Chondrocyte (in vitro differentiated cells): ENCODE data around the gene RNF5. TPM values are rescaled to one million over a fixed set of nuclear protein-coding genes. Genes with fewer than 3 reads are reported as not detected.

Source experiments
- DNase-seq: peaks from one replicate; pipeline ENCODE4 v3.0.0; 2021; ENCODE audit warnings: mixed read lengths, low spot score
- H3K27ac Mint-ChIP-seq: one replicate; pipeline ENCODE4 v1.8.0; 2021; ENCODE audit warnings: mild to moderate bottlenecking, moderate library complexity, mixed read lengths; ENCODE audit not compliant: unreplicated experiment
- H3K27me3 Mint-ChIP-seq: 2 replicates; pipeline ENCODE4 v1.8.0; 2021; ENCODE audit warnings: low read depth, mixed read lengths
- H3K36me3 Mint-ChIP-seq: 2 replicates; pipeline ENCODE4 v1.8.0; 2021; ENCODE audit warnings: low read depth, mixed read lengths
- H3K4me1 Mint-ChIP-seq: 2 replicates; pipeline ENCODE4 v1.8.0; 2021; ENCODE audit warnings: low read depth, mild to moderate bottlenecking, mixed read lengths
- H3K4me3 Mint-ChIP-seq: one replicate; pipeline ENCODE4 v1.8.0; 2021; ENCODE audit warnings: mild to moderate bottlenecking, moderate library complexity, mixed read lengths; ENCODE audit not compliant: unreplicated experiment
- H3K9me3 Mint-ChIP-seq: 2 replicates; pipeline ENCODE4 v1.8.0; 2021; ENCODE audit warnings: low read depth, mixed read lengths
- CTCF ChIP-seq: fragments of 200-600 bp; sonication (generic); IDR thresholded peaks from 2 replicates; pipeline ENCODE4 v1.5.0; 2021; ENCODE audit warnings: antibody characterized with exemption, mild to moderate bottlenecking, moderate library complexity
- long read RNA-seq: library from polyadenylated mRNA; stranded (forward); transcript quantifications from one replicate; pipeline ENCODE4 v2.0.0, GENCODE V29; 2021
- total RNA-seq: library from RNA; stranded (reverse); gene quantifications from 3 replicates; pipeline ENCODE4 v1.2.1, GENCODE V29; 2021

RNF5 gene
- 45.2 to 48.0 TPM (median 45.2 TPM) in 3 replicates for total RNA-seq
- long read RNA-seq, partial matches to known transcripts: 1 of 1 reads
- long read RNA-seq, other reads (novel, unspliced or antisense): 0 of 1 reads

DNA sequence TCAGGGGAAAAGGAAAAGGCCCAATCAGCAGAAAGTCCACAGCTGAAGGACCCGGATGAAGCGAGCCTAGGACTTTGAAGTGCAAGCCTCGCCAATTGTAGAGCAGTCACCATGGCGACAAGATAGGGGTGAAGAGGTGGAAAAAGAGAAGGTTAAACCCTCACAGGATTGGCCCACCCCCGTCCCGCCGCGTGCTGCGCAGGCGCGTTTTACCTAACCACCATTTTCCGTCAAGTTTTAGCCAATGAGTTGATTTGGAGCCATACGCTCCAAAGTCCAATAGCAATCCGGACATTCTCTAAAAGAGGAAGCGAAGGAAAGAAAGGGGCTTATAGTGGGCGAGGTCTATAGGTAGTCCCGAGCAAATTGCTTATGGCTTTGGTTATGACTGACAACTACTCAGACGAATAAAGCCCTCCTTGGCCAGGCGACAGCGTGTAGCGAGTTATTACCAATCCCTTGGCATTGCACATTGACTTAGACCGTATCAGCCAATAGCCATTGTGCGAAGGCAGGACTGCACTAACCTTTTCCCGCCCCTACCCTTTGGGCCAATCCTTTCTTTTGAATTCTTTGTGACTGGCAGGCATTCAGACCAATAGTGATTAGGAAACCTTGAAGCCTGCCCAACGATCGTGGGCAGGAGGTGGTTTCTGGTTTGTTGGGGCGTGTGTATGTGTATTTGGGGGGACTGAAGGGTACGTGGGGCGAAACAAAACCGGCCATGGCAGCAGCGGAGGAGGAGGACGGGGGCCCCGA, at the start of gene RNF5:
Gene RNF5, plus strand, starts transcription at position 618 of the 759 bp plus-strand sequence. Its CDS starts 107 bp downstream, at position 725.
- Mint-ChIP-seq H3K36me3 (peaks cover 7% of the 10 kb centered on the region), H3K4me3 (peak within 1 kb of the TSS; percentile 81), H3K9me3 (no peaks in the 10 kb centered on the region), H3K4me1 (peaks cover 61% of the 10 kb centered on the region), H3K27me3 (no peaks in the 10 kb centered on the region), H3K27ac (peak within 1 kb of the TSS; percentile 94)
- TF ChIP-seq CTCF: no peak
- DNase-seq: peak; percentile 95

DNA sequence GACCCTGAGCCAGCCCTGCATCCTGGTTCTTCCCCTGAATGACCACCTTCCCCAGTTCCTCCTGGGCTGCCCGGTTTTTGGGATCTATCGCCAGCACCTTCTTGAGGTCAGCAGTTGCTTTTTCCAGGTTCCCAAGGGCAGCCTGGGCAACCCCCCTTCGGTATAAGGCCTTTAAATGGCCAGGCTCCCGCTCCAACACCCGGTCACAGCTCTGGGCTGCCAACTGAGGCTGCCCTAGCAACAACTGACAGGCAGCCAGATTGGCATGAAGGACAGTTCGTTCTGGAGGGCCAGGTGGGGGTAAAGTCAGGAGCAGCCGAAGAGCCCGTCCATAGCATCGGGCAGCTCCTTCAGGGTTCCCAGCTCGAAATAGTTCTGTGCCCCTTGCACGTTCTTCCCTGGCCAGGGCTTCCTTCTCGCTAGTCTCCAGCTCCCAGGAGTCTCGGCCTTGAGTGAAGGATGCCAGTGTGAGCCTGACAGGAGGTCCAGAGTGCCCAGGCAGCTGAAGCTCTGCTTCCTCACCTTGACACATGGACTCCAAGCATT, 49.4 kb upstream of the RNF5 start:
- no peaks in the 10 kb centered on the region for H3K27me3 Mint-ChIP-seq
- DNase-seq: no peak
- TF ChIP-seq CTCF: no peak
- no peaks in the 10 kb centered on the region for H3K9me3 Mint-ChIP-seq
- peaks cover 9% of the 10 kb centered on the region for H3K36me3 Mint-ChIP-seq
- H3K4me1 Mint-ChIP-seq: peaks cover 41% of the 10 kb centered on the region
- H3K4me3 Mint-ChIP-seq: peak overlapping the region; percentile 99
- peak overlapping the region; percentile 99 for H3K27ac Mint-ChIP-seq

DNA sequence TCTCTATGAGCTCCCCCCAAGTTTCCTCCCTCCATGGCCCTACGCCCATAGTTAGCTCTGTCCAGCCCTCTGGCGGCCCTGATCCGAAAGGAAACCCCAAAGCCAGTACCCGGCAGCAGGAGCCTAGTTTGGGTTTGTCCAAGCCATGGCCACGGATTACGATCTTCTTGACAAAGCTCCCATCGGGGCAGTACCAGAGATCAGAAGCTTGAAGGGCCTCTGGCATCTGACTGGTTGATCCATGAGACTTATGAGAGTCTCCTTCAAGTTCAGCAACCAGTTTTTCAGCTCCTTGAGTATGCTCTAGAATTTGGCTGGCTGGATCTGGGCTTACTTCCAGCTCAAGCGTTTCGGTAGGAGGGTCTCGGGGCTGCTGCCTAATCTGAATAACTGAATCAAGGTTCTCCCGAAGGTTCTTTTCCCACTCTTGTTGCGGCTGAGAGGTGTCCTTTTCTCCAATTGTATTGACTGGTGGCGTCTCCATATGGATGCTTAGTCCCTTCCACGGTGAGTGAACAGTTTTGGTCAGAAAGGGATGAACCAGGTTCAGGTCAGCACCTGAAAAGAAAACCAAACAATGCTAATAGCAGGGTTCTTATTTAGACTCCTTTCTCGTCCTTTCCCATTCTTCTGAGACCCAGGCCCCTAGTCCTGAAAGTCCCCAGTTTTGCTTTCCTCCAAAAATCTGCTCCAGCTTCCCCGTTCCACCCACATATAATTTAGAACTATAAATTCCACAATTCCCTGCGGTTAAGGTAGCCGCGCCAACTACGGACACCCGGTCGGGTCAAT, 48.7 kb upstream of the RNF5 start:
- peaks cover 5% of the 10 kb centered on the region for H3K36me3 Mint-ChIP-seq
- no peak for DNase-seq
- TF ChIP-seq CTCF: no peak
- no peaks in the 10 kb centered on the region for H3K9me3 Mint-ChIP-seq
- peaks cover 45% of the 10 kb centered on the region for H3K4me1 Mint-ChIP-seq
- peak overlapping the region; percentile 90 for H3K4me3 Mint-ChIP-seq
- H3K27me3 Mint-ChIP-seq: no peaks in the 10 kb centered on the region
- peak overlapping the region; percentile 99 for H3K27ac Mint-ChIP-seq

DNA sequence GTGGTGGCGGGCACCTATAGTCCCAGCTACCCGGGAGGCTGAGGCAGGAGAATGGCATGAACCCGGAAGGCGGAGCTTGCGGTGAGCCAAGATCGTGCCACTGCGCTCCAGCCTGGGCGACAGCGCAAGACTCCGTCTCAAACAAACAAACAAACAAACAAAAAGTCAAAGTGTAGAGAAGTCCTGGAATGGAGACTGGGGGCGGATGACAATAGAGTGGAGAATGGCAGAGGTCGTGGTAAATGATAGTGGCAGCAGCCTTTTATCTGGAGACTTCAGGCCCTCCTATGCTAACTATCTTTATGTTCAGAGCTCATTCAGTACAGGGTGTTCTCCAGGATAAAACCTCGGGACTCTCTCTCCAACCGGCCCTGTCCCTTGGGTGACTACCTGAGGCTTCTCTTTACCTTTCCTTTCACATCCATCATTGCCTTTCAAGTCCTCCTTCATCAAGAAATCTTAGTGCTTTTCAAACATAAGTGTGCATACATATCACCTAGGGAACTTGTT, 46.7 kb upstream of the RNF5 start:
- no peak overlapping the region for H3K4me3 Mint-ChIP-seq
- H3K9me3 Mint-ChIP-seq: no peaks in the 10 kb centered on the region
- no peaks in the 10 kb centered on the region for H3K27me3 Mint-ChIP-seq
- DNase-seq: no peak
- H3K27ac Mint-ChIP-seq: no peak overlapping the region
- no peak for TF ChIP-seq CTCF
- peaks cover 41% of the 10 kb centered on the region for H3K4me1 Mint-ChIP-seq
- H3K36me3 Mint-ChIP-seq: no peaks in the 10 kb centered on the region

DNA sequence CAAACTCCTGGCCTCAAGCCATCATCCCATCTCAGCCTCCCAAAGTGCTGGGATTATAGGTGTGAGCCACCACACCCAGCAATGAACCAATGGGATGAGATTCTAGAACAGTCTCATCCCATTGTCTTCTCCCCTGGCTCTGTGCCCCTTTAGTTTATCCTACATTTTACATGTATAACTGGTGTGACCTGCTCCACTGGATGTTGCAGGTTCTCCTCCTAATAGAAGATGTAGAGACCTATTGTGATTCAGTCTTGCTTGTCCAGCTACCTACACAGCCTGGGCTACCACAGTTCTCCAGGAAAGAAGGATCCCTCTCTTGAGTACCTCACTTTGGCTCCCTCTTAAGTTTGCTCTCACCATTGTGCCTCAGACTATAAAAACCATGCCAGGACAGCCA, 46.1 kb upstream of the RNF5 start:
- Mint-ChIP-seq H3K4me1 (peaks cover 35% of the 10 kb centered on the region), H3K27me3 (no peaks in the 10 kb centered on the region), H3K36me3 (no peaks in the 10 kb centered on the region), H3K4me3 (no peak overlapping the region), H3K9me3 (no peaks in the 10 kb centered on the region), H3K27ac (no peak overlapping the region)
- DNase-seq: no peak
- TF ChIP-seq CTCF: no peak
